RWPE2 (cell line): Measurements from ENCODE around the gene MLST8.
A peak's percentile ranks its signal among the peaks of the same experiment; 100 is the strongest.

Source experiments
- ATAC-seq: fragments of 200-7000 bp; cut with Tn5 transposase; 3 replicates; pipeline ENCODE4 v1.9.1; 2021; ENCODE audit warnings: low read depth
- DNase-seq: peaks from one replicate; pipeline ENCODE4 v3.0.0-alpha.2; 2020; ENCODE audit warnings: low spot score
- H3K27ac ChIP-seq: fragments of 450-650 bp; 2 replicates; pipeline ENCODE4 v1.5.1; 2017; ENCODE audit warnings: mild to moderate bottlenecking; ENCODE audit not compliant: poor library complexity, severe bottlenecking
- H3K27me3 ChIP-seq: fragments of 250-450 bp; sonication (Bioruptor Pico); 2 replicates; pipeline ENCODE4 v1.5.1; 2021; ENCODE audit warnings: mild to moderate bottlenecking, moderate library complexity; ENCODE audit not compliant: insufficient read depth, poor library complexity, severe bottlenecking
- H3K36me3 ChIP-seq: fragments of 250-450 bp; sonication (Bioruptor Pico); 2 replicates; pipeline ENCODE4 v1.5.1; 2020; ENCODE audit warnings: low read depth, mild to moderate bottlenecking, moderate library complexity
- H3K4me1 ChIP-seq: fragments of 250-450 bp; sonication (Bioruptor Pico); 2 replicates; pipeline ENCODE4 v1.5.1; 2021; ENCODE audit warnings: mild to moderate bottlenecking, moderate library complexity; ENCODE audit not compliant: insufficient read depth, poor library complexity, severe bottlenecking
- H3K4me3 ChIP-seq: fragments of 250-450 bp; sonication (Bioruptor Pico); 2 replicates; pipeline ENCODE4 v1.5.1; 2021; ENCODE audit warnings: mild to moderate bottlenecking, moderate library complexity; ENCODE audit not compliant: severe bottlenecking
- H3K9me3 ChIP-seq: fragments of 250-450 bp; sonication (Bioruptor Pico); 2 replicates; pipeline ENCODE4 v1.5.1; 2021; ENCODE audit warnings: mild to moderate bottlenecking, moderate library complexity; ENCODE audit not compliant: severe bottlenecking
- TF ChIP-seq, protein P1 (sequence below): fragments of 450-650 bp; IDR thresholded peaks from one replicate; pipeline ENCODE4 v1.5.1; 2017; ENCODE audit warnings: mild to moderate bottlenecking, moderate library complexity; ENCODE audit not compliant: poor library complexity, severe bottlenecking

The MLST8 gene

DNA sequence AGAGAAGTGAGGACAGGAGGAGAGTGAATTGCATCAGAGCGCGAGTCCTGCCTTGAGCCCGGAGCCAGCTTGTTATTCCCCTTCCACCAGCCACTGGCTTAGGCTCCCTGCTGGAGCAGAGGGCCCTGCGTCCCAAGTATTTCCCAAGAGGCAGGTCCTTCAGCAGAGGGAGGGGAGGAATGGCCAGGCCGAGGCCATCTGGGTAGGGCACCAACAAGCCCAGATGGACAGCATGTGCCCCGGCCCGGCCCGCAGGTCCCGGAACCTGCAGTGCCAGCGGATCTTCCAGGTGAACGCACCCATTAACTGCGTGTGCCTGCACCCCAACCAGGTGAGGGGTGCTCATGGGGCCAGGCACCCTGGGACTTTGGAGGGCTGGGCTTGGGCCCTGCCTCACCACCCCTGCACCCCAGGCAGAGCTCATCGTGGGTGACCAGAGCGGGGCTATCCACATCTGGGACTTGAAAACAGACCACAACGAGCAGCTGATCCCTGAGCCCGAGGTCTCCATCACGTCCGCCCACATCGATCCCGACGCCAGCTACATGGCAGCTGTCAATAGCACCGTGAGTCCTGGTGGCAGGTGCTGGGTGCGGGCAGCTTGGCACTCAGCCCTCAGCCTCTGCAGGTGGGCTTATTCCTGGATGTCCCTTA lies 1.7 kb downstream of the MLST8 start:
- H3K4me3 ChIP-seq, result no peak overlapping the region
- TF ChIP-seq, protein P1, sequence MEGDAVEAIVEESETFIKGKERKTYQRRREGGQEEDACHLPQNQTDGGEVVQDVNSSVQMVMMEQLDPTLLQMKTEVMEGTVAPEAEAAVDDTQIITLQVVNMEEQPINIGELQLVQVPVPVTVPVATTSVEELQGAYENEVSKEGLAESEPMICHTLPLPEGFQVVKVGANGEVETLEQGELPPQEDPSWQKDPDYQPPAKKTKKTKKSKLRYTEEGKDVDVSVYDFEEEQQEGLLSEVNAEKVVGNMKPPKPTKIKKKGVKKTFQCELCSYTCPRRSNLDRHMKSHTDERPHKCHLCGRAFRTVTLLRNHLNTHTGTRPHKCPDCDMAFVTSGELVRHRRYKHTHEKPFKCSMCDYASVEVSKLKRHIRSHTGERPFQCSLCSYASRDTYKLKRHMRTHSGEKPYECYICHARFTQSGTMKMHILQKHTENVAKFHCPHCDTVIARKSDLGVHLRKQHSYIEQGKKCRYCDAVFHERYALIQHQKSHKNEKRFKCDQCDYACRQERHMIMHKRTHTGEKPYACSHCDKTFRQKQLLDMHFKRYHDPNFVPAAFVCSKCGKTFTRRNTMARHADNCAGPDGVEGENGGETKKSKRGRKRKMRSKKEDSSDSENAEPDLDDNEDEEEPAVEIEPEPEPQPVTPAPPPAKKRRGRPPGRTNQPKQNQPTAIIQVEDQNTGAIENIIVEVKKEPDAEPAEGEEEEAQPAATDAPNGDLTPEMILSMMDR, result no peak

DNA sequence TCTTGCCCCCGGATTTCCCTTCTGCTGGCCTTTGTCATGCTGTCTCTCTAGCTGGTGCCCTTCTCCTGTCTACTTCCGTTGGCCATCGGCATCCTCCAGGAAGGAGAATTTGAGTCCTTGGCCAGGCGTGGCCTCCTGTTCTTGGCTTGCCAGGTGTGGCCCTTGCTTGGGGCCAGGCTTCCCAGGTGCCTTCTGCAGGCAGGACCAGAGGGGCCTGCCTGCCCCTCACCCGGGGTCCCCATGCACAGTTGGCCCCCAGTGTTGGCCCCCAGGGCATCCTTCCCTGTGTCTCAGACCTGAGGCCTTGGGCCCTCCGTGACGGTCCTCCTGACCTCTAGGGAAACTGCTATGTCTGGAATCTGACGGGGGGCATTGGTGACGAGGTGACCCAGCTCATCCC lies 2.6 kb downstream of the MLST8 start:
- peaks cover 36% of the 10 kb centered on the region for H3K36me3 ChIP-seq
- TF ChIP-seq, protein P1, result no peak
- no peak for DNase-seq
- H3K27ac ChIP-seq, result no peak overlapping the region
- no peaks in the 10 kb centered on the region for H3K9me3 ChIP-seq
- H3K4me1 ChIP-seq, result peaks cover 8% of the 10 kb centered on the region
- no peak overlapping the region for H3K4me3 ChIP-seq
- no peaks in the 10 kb centered on the region for H3K27me3 ChIP-seq
- ATAC-seq, result no peak

More for the DNA sequence above, 1.7 kb downstream of the MLST8 start:
- DNase-seq (peak; percentile 58), ATAC-seq (no peak)
- H3K36me3 ChIP-seq, result peaks cover 26% of the 10 kb centered on the region
- H3K4me1 ChIP-seq, result no peaks in the 10 kb centered on the region
- no peaks in the 10 kb centered on the region for H3K9me3 ChIP-seq
- H3K27me3 ChIP-seq, result no peaks in the 10 kb centered on the region
- H3K27ac ChIP-seq, result peak overlapping the region; percentile 68

DNA sequence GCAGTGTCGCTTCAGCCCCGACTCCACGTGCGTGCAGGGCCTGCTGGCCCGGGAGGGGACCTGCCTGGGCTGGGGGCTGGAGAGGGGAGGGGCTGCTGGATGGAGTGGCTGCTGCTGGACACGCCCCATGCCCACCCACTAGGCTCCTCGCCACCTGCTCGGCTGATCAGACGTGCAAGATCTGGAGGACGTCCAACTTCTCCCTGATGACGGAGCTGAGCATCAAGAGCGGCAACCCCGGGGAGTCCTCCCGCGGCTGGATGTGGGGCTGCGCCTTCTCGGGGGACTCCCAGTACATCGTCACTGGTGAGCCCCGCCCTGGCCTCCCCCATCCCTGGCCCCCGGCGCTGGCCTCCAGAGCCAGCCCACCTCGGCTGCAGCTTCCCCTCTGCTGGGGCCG lies 3.1 kb downstream of the MLST8 start:
- H3K27ac ChIP-seq, result no peak overlapping the region
- no peak for ATAC-seq
- peaks cover 40% of the 10 kb centered on the region for H3K36me3 ChIP-seq

DNA sequence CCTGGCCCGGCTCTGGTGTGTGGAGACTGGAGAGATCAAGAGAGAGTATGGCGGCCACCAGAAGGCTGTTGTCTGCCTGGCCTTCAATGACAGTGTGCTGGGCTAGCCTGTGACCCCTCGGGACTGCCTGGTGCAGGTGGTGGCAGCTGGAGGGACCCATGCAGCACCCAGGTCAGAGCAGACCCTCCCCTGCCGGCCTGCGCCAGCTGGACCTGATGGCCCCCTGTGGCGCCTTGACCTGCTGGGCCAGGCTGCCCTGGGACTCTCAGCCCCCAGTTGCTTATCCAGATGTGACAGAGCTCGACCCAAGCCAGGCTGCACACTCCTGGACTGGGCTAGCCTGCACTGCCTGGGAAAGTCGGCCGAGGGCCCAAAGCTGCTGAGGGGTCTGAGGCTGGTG lies 3.5 kb downstream of the MLST8 start:
- Histone ChIP-seq H3K27me3 (no peaks in the 10 kb centered on the region), H3K9me3 (no peaks in the 10 kb centered on the region), H3K27ac (no peak overlapping the region), H3K36me3 (peaks cover 44% of the 10 kb centered on the region), H3K4me1 (peaks cover 8% of the 10 kb centered on the region), H3K4me3 (no peak overlapping the region)
- DNase-seq, result peak; percentile 66
- no peak for ATAC-seq
- TF ChIP-seq, protein P1, result no peak

More for the DNA sequence above, 3.1 kb downstream of the MLST8 start:
- no peaks in the 10 kb centered on the region for H3K27me3 ChIP-seq
- TF ChIP-seq, protein P1, result no peak
- H3K9me3 ChIP-seq, result no peaks in the 10 kb centered on the region
- H3K4me1 ChIP-seq, result peaks cover 8% of the 10 kb centered on the region
- H3K4me3 ChIP-seq, result no peak overlapping the region
- peak; percentile 57 for DNase-seq

DNA sequence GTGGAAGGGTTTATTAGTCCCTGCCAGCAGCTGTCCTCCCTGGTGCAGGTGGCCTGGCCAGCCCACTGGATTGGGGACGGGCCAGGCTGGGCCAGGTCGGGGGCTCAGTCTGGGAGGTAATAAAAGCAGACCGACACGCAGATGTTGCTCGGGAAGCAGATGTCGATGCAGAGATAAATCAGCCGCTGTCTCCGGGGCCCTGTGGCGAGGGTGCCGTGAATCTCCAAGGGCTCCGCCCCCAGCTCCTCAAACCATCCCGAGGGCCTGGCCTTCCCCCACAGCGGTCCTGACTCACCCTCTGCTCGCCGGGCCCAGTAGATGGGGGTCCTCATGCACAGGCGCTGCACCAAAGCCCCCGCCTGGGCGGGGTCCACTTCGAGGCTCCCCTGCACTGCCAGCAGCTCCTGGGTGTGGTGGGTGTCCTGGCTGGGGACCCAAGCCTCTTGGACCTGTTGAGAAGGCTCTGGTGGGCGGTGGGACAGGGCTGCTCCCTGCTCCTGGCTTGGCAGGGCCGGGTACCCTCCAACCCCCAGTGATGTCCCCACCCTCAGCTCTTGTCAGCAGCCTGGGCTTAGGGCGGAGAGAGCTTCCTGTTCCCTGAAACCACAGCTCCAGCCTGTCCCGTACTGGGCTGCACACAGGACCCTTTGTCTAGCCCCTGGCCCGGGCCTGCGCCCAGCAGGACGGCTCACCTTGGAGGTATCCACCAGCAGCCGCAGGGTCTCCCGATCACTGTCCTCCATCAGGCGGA lies 4.2 kb downstream of the MLST8 start:
- DNase-seq, result peak; percentile 63
- peaks cover 8% of the 10 kb centered on the region for H3K4me1 ChIP-seq
- H3K9me3 ChIP-seq, result no peaks in the 10 kb centered on the region
- H3K4me3 ChIP-seq, result no peak overlapping the region
- no peak for ATAC-seq
- peaks cover 44% of the 10 kb centered on the region for H3K36me3 ChIP-seq
- H3K27me3 ChIP-seq, result no peaks in the 10 kb centered on the region
- TF ChIP-seq, protein P1, result no peak
- H3K27ac ChIP-seq, result no peak overlapping the region
